SK-N-SH (cell line): ENCODE data around the gene IL17D. TPM values are rescaled to one million over a fixed set of nuclear protein-coding genes. Genes with fewer than 3 reads are reported as not detected.

Experiments
- CTCF ChIA-PET: fragments of 300-600, 350-600 bp; formaldehyde crosslinking; extraction: SDS; loops from one replicate; lab custom pipeline; 2021; lab: Yijun Ruan, JAX
- POLR2A ChIA-PET: fragments of 350-600 bp; sonication (Branson Sonifier 250); formaldehyde crosslinking; extraction: SDS; loops from one replicate; lab custom pipeline; 2020; ENCODE audit warnings: antibody characterized with exemption, inconsistent platforms; lab: Yijun Ruan, JAX
- DNase-seq: peaks from one replicate; pipeline ENCODE4 v3.0.0; 2012
- H2AFZ ChIP-seq: fragments of 200-600 bp; sonication (generic); 2 replicates; pipeline ENCODE4 v1.8.1; 2016; ENCODE audit warnings: antibody characterized with exemption, mild to moderate bottlenecking, low read depth
- H3F3A ChIP-seq: fragments of 200-600 bp; sonication (generic); replicated peaks from 2 replicates; pipeline ENCODE3; 2016; ENCODE audit warnings: antibody characterized with exemption, mild to moderate bottlenecking; ENCODE audit not compliant: insufficient read depth
- H3K27ac ChIP-seq, 2 experiments: fragments of 200-500 bp in 1 of 2; fragments of 200-600 bp in 1 of 2; sonication (Bioruptor generic) in 1 of 2; sonication (generic), shearing (Covaris generic) in 1 of 2; 2 replicates each; pipeline versions ENCODE4 v1.5.1 to v1.6.1; 2014 to 2016; ENCODE audit warnings: low read depth in 2 of 2, inconsistent platforms in 1 of 2, low read length in 1 of 2, mild to moderate bottlenecking in 1 of 2, mixed read lengths in 1 of 2
- H3K27me3 ChIP-seq: fragments of 200-600 bp; sonication (generic), shearing (Covaris generic); 2 replicates; pipeline ENCODE4 v1.6.1; 2016; ENCODE audit warnings: mixed run types; ENCODE audit not compliant: insufficient read depth
- H3K36me3 ChIP-seq, 2 experiments: fragments of 200-500 bp in 1 of 2; fragments of 200-600 bp in 1 of 2; sonication (Bioruptor generic) in 1 of 2; sonication (generic) in 1 of 2; replicated peaks in 1 of 2; 2 replicates each; pipeline versions ENCODE3 to v1.5.1; 2014 to 2016; ENCODE audit warnings: low read length in 1 of 2, mild to moderate bottlenecking in 1 of 2; ENCODE audit not compliant: insufficient read depth in 2 of 2, control insufficient read depth in 1 of 2
- H3K4me1 ChIP-seq, 2 experiments: fragments of 200-500 bp in 1 of 2; fragments of 200-600 bp in 1 of 2; sonication (Bioruptor generic) in 1 of 2; sonication (generic), shearing (Covaris generic) in 1 of 2; 2 replicates each; pipeline versions ENCODE4 v1.5.1 to v1.6.1; 2014 to 2016; ENCODE audit warnings: low read depth in 1 of 2, low read length in 1 of 2, mixed run types in 1 of 2; ENCODE audit not compliant: insufficient read depth in 2 of 2, control insufficient read depth in 1 of 2
- H3K4me2 ChIP-seq: fragments of 200-600 bp; sonication (generic), shearing (Covaris generic); 2 replicates; pipeline ENCODE4 v1.6.1; 2017; ENCODE audit warnings: mixed run types
- H3K4me3 ChIP-seq, 2 experiments: fragments of 200-500 bp in 1 of 2; fragments of 200-600 bp in 1 of 2; sonication (Bioruptor generic) in 1 of 2; sonication (generic), shearing (Covaris generic) in 1 of 2; 2 replicates each; pipeline versions ENCODE4 v1.5.1 to v1.8.1; 2014 to 2016; ENCODE audit warnings: low read depth in 2 of 2, inconsistent platforms in 1 of 2, low read length in 1 of 2, mild to moderate bottlenecking in 1 of 2, mixed read lengths in 1 of 2, moderate library complexity in 1 of 2
- H3K79me2 ChIP-seq: fragments of 200-600 bp; sonication (generic); 2 replicates; pipeline ENCODE4 v1.8.1; 2017; ENCODE audit warnings: mild to moderate bottlenecking; ENCODE audit not compliant: insufficient read depth
- H3K9ac ChIP-seq: fragments of 200-600 bp; sonication (generic); 2 replicates; pipeline ENCODE4 v1.6.1; 2017; ENCODE audit warnings: mixed run types
- H3K9me2 ChIP-seq: fragments of 200-600 bp; sonication (generic); 2 replicates; pipeline ENCODE4 v1.6.1; 2017; ENCODE audit warnings: mixed run types
- H3K9me3 ChIP-seq: fragments of 200-600 bp; sonication (generic); 2 replicates; pipeline ENCODE4 v1.6.1; 2017; ENCODE audit warnings: mixed run types, mild to moderate bottlenecking, moderate library complexity
- H4K20me1 ChIP-seq: fragments of 200-600 bp; sonication (generic); 2 replicates; pipeline ENCODE4 v1.6.1; 2017; ENCODE audit warnings: mild to moderate bottlenecking, mixed run types; ENCODE audit not compliant: insufficient read depth
- EP300 ChIP-seq, 2 experiments: IDR thresholded peaks; 2 replicates each; pipeline versions ENCODE4 v1.4.0 to v1.6.1; 2012; ENCODE audit warnings: borderline replicate concordance in 1 of 2, low read depth in 1 of 2, low read length in 1 of 2
- EZH2phosphoT487 ChIP-seq: fragments of 200-600 bp; sonication (generic); IDR thresholded peaks from 2 replicates; pipeline ENCODE4 v1.6.1; 2017; ENCODE audit warnings: low read depth, mixed run types, mild to moderate bottlenecking, antibody characterized with exemption, moderate library complexity, borderline replicate concordance
- GABPA ChIP-seq: IDR thresholded peaks from 2 replicates; pipeline ENCODE4 v1.4.0; 2012; ENCODE audit warnings: low read depth, mild to moderate bottlenecking
- NRF1 ChIP-seq: IDR thresholded peaks from 2 replicates; pipeline ENCODE4 v1.6.1; 2012; ENCODE audit warnings: low read depth, mild to moderate bottlenecking, low read length
- POLR2AphosphoS5 ChIP-seq: IDR thresholded peaks from 2 replicates; pipeline ENCODE4 v1.6.1; 2012; ENCODE audit warnings: low read depth, low read length
- RXRA ChIP-seq: IDR thresholded peaks from 2 replicates; pipeline ENCODE4 v1.4.0; 2012; ENCODE audit warnings: low read depth, mild to moderate bottlenecking, borderline replicate concordance
- SMC3 ChIP-seq: IDR thresholded peaks from 2 replicates; pipeline ENCODE4 v1.6.1; 2012; ENCODE audit warnings: low read depth, low read length, improper control_type of control experiment
- TEAD4 ChIP-seq: IDR thresholded peaks from 2 replicates; pipeline ENCODE4 v1.4.0; 2012; ENCODE audit warnings: mild to moderate bottlenecking, borderline replicate concordance; ENCODE audit not compliant: insufficient read depth
- YY1 ChIP-seq: IDR thresholded peaks from 2 replicates; pipeline ENCODE4 v1.4.0; 2012; ENCODE audit warnings: low read depth, mild to moderate bottlenecking
- WGBS: methylation state at CpG from one replicate; pipeline ENCODE4 v1.1.6; 2017; ENCODE audit warnings: low lambda C conversion rate; 5-methylcytosine and 5-hydroxymethylcytosine counted together
- polyA plus RNA-seq, 3 experiments: library from polyadenylated mRNA; depleted of rRNA; stranded (reverse); fragments of >200 nt; gene quantifications; 2 replicates each; pipeline ENCODE4 v1.2.3, GENCODE V29; 2012
- TF ChIP-seq, protein P1 (sequence below): IDR thresholded peaks from 2 replicates; pipeline ENCODE4 v1.4.0; 2012; ENCODE audit warnings: low read depth, borderline replicate concordance

The IL17D gene
- polyA plus RNA-seq, 1 of the 3 experiments (the other 2 are of a cell fraction): 2.3 TPM

DNA sequence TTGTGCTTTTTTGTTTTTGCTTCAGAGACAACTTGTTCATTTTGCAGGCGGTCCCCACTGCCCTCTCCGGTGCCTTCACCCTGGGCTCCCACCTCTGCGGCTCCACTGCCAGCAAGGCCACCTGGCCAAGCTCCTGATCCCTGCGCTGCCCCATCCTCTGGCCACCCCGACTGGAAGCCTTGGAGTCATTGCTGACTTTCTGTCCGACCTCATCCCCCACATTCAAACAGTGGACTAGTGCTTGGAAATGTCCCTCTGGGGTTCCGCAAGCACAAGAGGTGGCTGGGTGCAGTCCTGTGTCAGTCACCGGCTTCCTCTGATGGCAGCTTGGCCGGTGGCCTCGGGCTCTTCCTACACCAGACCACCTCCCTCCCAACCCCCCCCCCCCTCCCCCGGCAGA lies 17.0 kb downstream of the IL17D start:
- no peak for DNase-seq
- Histone ChIP-seq H3F3A (no peaks in the 10 kb centered on the region), H3K4me2 (no peak overlapping the region), H3K4me3 (no peak overlapping the region), H3K27me3 (no peaks in the 10 kb centered on the region), H3K36me3 (no peaks in the 10 kb centered on the region), H3K79me2 (no peaks in the 10 kb centered on the region), H3K4me1 (peaks cover 0 to 4% of the 10 kb centered on the region in 2 experiments; a peak in 2 of 4 replicates), H2AFZ (no peak overlapping the region), H3K27ac (no peak overlapping the region), H4K20me1 (no peaks in the 10 kb centered on the region), H3K9ac (no peak overlapping the region), H3K9me3 (no peaks in the 10 kb centered on the region), H3K9me2 (no peaks in the 10 kb centered on the region)
- POLR2A ChIA-PET: no interaction called here
- CTCF ChIA-PET: interaction anchor here (3.5 kb wide), 1 partner anchor 108 kb away, joined by 21 read pairs; no protein-coding TSS in a partner anchor
- WGBS: 81% methylated on average over 9 of the region's 11 CpGs
- TF ChIP-seq SMC3 (no peak), EP300 (IDR thresholded peaks at IDR 0.05; ENCODE audit: borderline replicate concordance in 1 of 2, low read depth in 1 of 2, low read length in 1 of 2) (no peak)
- TF ChIP-seq, protein P1, sequence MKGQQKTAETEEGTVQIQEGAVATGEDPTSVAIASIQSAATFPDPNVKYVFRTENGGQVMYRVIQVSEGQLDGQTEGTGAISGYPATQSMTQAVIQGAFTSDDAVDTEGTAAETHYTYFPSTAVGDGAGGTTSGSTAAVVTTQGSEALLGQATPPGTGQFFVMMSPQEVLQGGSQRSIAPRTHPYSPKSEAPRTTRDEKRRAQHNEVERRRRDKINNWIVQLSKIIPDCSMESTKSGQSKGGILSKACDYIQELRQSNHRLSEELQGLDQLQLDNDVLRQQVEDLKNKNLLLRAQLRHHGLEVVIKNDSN: no peak

DNA sequence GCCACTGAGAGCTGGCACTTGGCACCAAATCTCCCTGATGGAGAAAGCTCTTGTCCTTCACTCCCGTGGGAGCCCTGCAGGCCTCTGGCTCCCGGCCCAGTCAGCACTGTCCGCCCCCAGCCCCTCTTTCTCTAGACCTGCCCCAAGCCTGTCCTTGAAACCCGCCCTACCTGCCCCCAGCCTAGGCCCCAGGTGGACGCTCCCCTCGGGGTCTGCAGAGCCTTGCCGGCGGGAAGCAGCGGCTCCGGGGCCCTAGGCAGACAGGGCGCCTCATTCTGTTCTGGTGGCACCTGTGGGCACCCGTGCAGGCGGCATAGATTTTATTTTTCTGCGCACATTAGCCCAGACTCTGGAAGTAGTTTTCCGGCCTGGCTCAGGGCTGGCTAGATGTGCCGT lies 17.6 kb downstream of the IL17D start:
- Histone ChIP-seq H3K36me3 (no peaks in the 10 kb centered on the region), H3K9me3 (no peaks in the 10 kb centered on the region), H3K27ac (no peak overlapping the region), H3K4me1 (peaks cover 0 to 4% of the 10 kb centered on the region in 2 experiments; a peak in 2 of 4 replicates), H4K20me1 (no peaks in the 10 kb centered on the region), H2AFZ (no peak overlapping the region), H3K9me2 (no peaks in the 10 kb centered on the region), H3K27me3 (no peaks in the 10 kb centered on the region), H3K4me2 (0 out of 2 replicates have a peak overlapping the region, but pooled peaks have one; percentile 73), H3K4me3 (no peak overlapping the region), H3K79me2 (no peaks in the 10 kb centered on the region), H3F3A (no peaks in the 10 kb centered on the region), H3K9ac (no peak overlapping the region)
- no peak for TF ChIP-seq EZH2phosphoT487
- no peak for TF ChIP-seq YY1
- no peak for TF ChIP-seq GABPA
- TF ChIP-seq TEAD4: no peak
- no peak for TF ChIP-seq POLR2AphosphoS5
- no peak for TF ChIP-seq RXRA
- no peak for TF ChIP-seq SMC3
- no peak for TF ChIP-seq NRF1
- ChIA-PET CTCF (interaction anchor here (1.0 to 3.5 kb wide), 4 partner anchors 12 to 205 kb away, joined by 3 to 21 read pairs (median 6); no protein-coding TSS in a partner anchor), POLR2A (no interaction called here)
- 90% methylated on average over 13 of the region's 16 CpGs for WGBS
- no peak for DNase-seq
